NB4 (cell line): ENCODE measurements around the gene BBIP1.
A peak's percentile ranks its signal among the peaks of the same experiment; 100 is the strongest.

Experiments
- CTCF ChIP-seq: IDR thresholded peaks from one replicate; pipeline ENCODE4 v1.5.1; 2012; ENCODE audit warnings: low read depth, low read length
- MAX ChIP-seq: IDR thresholded peaks from 2 replicates; pipeline ENCODE4 v1.6.1; 2011; ENCODE audit warnings: low read depth, low read length
- MYC ChIP-seq: IDR thresholded peaks from 2 replicates; pipeline ENCODE4 v1.6.1; 2011; ENCODE audit warnings: low read depth, low read length
- POLR2A ChIP-seq: IDR thresholded peaks from 2 replicates; pipeline ENCODE4 v1.6.1; 2011; ENCODE audit warnings: mild to moderate bottlenecking; ENCODE audit not compliant: insufficient read length; ENCODE audit errors: extremely low read depth

GRCh38 chr10:110872984-110873923 lies 45.7 kb downstream of the BBIP1 start:
- TF ChIP-seq POLR2A (no peak), CTCF (no peak), MAX (peak; percentile 28; the same call in 1 of the 2 replicates), MYC (no peak)
